Measurements from ENCODE around the gene GCH1.

Gene GCH1

GRCh38 chr14:54838931-54839512 lies 63.6 kb downstream of the GCH1 start:
- H3K4me3 ChIP-seq (ENCODE audit: control insufficient read depth, low read depth, low read length) = no peak overlapping the region
- no peak for DNase-seq (ENCODE audit: low read depth)
- no peak for TF ChIP-seq CTCF (IDR thresholded peaks at IDR 0.05; ENCODE audit: control insufficient read depth, insufficient read depth, low read depth, low read length, missing control alignments)

DNA sequence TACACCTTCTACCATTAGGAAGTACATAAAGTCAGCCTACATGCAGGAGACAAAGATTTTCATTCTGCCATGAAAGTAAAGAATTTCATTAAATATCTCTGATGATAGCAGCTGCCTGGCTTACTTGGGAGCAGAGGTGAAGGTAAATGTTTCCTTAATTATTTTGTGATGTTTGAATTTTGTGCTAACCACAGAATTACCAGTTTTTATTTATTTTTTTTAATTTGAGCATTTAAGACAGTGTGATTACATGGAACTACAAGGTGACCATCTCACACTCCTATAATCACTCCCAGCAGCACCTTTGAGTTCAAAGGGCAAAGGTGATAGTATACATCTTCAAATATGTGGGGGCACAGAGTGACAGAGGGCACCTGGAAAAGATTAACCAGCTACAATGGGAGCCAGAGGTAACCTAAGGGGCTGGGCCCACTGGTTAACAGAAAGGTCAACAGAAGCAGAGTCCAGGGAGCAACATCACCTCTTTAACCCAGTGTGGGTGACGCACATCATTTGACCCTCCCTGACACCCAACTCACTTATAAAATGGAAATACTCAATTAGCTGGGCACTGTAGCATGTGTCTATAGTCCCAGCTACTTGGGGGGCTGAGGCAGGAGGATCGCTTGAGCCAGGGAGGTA lies 65.0 kb downstream of the GCH1 start:
- H3K4me3 ChIP-seq (ENCODE audit: control insufficient read depth, low read depth, low read length) = no peak overlapping the region
- DNase-seq (ENCODE audit: low read depth) = no peak
- TF ChIP-seq CTCF (IDR thresholded peaks at IDR 0.05; ENCODE audit: control insufficient read depth, insufficient read depth, low read depth, low read length, missing control alignments) = no peak

- H3K4me3 ChIP-seq (ENCODE audit: control insufficient read depth, low read depth, low read length) = no peak overlapping the region
- no peak for TF ChIP-seq CTCF (IDR thresholded peaks at IDR 0.05; ENCODE audit: control insufficient read depth, insufficient read depth, low read depth, low read length, missing control alignments)
- no peak for DNase-seq (ENCODE audit: low read depth)
Observed at GRCh38 chr14:54836231-54836630, 66.4 kb downstream of the GCH1 start.

GRCh38 chr14:54834727-54835126 lies 67.9 kb downstream of the GCH1 start:
- H3K4me3 ChIP-seq (ENCODE audit: control insufficient read depth, low read depth, low read length) = no peak overlapping the region
- TF ChIP-seq CTCF (IDR thresholded peaks at IDR 0.05; ENCODE audit: control insufficient read depth, insufficient read depth, low read depth, low read length, missing control alignments) = no peak
- no peak for DNase-seq (ENCODE audit: low read depth)

DNA sequence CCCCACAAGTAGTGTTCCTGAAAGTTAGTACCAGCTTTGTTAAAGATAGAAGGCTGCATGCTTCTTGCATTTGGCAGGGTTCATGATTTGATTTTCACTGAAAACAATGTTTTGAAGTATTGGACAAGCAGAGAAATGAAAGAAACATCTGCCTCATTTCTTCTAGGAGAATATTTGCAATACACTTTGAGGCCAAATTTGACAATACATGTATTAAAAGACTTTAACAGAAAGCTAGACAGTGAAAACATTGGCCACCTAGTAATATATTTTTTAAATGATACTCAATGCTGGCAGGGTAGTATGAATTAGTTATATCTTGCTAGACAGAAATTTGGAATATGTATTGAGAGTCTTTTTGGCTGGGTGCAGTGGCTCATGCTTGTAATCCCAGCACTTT lies 68.5 kb downstream of the GCH1 start:
- no peak overlapping the region for H3K4me3 ChIP-seq (ENCODE audit: control insufficient read depth, low read depth, low read length)
- TF ChIP-seq CTCF (IDR thresholded peaks at IDR 0.05; ENCODE audit: control insufficient read depth, insufficient read depth, low read depth, low read length, missing control alignments) = no peak
- no peak for DNase-seq (ENCODE audit: low read depth)

GRCh38 chr14:54830650-54831049 lies 72.0 kb downstream of the GCH1 start:
- DNase-seq (ENCODE audit: low read depth) = no peak
- no peak overlapping the region for H3K4me3 ChIP-seq (ENCODE audit: control insufficient read depth, low read depth, low read length)
- TF ChIP-seq CTCF (IDR thresholded peaks at IDR 0.05; ENCODE audit: control insufficient read depth, insufficient read depth, low read depth, low read length, missing control alignments) = no peak

Measured in AG09309 (cell line).